Measurements from ENCODE around the gene NMT1.
"Not testable (repeated sequence)": the region's sequence is repeated elsewhere in the genome, so short reads cannot be mapped to it uniquely, and the experiment has no call there.

Gene NMT1

DNA sequence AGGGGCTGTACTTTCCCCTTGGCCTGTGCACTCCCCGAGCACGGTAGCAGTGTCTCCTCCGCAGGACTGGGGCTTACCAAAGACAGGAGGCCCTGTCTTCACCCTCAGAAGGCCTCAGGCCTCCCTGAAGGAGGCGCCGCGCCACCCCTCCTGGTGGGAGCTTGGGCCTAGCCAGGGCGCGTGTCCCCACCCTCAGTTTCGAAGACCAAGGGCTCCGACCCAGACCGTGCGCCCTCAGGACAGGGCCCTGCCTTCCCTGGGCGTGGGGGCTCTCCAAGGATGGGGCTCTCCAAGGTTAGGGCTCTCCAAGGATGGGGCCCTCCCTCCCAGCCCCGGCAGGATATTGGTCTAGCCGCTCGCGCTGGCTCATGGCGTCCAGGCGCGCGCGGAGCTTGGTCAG is 59.4 kb downstream of the NMT1 start:
- DNase-seq (ENCODE audit: low read depth), result no peak

GRCh38 chr17:45121055-45121454 is 59.9 kb downstream of the NMT1 start:
- no peak for DNase-seq (ENCODE audit: low read depth)

- DNase-seq (ENCODE audit: low read depth), result no peak
These were observed 62.1 kb downstream of the NMT1 start for GRCh38 chr17:45123076-45123770.

DNA sequence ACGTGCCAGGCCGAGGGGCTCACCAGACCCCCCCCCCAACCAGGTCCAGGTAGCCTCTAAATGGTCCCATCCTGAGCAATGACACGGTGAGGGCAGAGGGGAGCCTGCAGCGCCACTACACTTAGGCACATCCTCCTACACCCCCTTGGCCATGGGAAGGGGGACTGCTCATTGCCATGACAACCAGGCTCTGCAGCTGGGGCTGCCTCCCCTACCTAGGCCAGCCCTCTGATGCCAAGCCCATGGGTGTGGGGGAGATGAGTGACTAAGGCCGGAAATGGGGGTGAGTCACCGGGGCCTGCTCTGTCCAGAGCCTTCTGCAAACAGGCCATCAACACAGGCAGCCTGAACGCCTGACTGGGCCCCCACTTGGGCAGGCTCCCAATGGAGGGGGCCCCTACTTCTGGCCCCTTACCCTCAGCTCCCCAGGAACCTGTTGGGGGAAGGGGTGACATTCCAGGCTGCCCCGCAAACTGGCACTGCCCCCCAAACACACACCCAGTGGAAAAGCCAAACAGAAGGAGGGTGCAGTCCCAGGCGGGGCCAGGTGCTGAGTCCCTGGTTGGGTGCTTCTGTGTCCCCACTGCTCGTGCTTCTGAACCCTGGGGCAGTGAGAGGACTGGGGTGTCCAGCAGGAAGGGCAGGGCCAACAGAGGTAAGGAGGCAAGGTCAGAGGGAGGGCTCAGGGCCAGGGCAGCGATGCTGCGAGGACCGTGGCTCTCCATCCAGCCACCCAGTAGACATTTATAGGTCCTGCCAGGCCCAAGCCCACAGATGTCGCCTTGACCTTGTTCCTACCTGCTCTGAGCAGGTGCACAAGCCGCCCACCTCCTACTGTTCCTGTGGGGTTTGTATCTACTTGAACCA is 63.0 kb downstream of the NMT1 start:
- peak; percentile 77 for DNase-seq (ENCODE audit: low read depth)

DNA sequence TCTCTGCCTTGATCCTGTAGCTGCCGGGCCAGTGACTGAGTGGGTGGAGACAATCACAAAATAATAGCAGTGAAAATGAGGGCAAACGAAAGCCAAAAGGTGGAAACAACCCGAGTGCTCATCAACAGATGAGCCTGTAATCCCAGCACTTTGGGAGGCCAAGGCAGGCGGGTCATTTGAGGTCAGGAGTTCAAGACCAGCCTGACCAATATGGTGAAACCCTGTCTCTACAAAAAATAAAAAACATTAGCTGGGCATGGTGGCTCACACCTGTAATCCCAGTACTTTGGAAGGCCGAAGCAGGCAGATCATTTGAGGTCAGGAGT is 63.6 kb downstream of the NMT1 start:
- not testable (repeated sequence) for DNase-seq (ENCODE audit: low read depth)

GRCh38 chr17:45125509-45125908 is 64.4 kb downstream of the NMT1 start:
- no peak for DNase-seq (ENCODE audit: low read depth)

GRCh38 chr17:45127207-45127547 is 66.1 kb downstream of the NMT1 start:
- no peak for DNase-seq (ENCODE audit: low read depth)

DNA sequence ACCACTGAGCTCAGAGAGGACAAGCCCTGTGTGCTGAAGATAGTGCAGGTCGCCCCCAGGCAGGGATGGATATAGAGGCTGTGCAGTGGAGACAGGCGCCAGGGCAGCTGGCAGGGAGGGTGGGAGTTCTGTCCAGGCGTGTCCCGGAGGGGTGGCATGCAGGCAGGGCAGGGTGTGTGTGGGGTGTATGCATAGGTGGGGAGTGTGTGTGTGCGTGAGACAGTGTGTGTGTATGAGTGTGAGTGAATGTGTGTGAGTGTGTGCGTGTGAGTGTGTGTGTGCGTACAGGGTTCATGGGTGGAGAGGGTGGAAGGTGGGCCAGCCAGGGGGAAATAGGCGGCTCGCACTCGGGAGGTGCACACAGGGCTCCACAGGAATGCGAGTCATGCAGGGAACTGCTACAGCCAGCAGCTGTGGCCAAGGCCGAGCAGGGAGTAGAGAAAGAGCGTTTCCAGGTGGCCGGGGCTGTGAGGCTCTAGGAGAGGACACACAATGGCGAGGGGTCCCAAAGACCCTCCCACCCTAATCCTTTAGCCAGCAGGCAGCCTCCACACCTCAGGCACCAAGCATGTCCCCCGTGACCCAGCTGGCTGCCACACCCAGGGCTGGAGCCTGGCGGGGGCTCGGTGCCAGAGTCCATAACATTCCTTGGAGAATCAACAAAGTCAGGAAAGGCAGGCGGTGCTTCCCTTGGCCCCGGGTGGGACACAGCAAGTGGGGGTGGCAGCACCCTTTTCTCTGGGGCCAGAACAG is 66.6 kb downstream of the NMT1 start:
- DNase-seq (ENCODE audit: low read depth), result no peak

- no peak for DNase-seq (ENCODE audit: low read depth)
These were observed 67.2 kb downstream of the NMT1 start for GRCh38 chr17:45128331-45128730.

GRCh38 chr17:45128989-45129388 is 67.9 kb downstream of the NMT1 start:
- no peak for DNase-seq (ENCODE audit: low read depth)

GRCh38 chr17:45129426-45129939 is 68.4 kb downstream of the NMT1 start:
- no peak for DNase-seq (ENCODE audit: low read depth)

GRCh38 chr17:45129940-45130680 is 69.0 kb downstream of the NMT1 start:
- no peak for DNase-seq (ENCODE audit: low read depth)

- no peak for DNase-seq (ENCODE audit: low read depth)
These were observed 69.8 kb downstream of the NMT1 start for GRCh38 chr17:45130681-45131615.

GRCh38 chr17:45131616-45132319 is 70.7 kb downstream of the NMT1 start:
- DNase-seq (ENCODE audit: low read depth), result no peak

DNA sequence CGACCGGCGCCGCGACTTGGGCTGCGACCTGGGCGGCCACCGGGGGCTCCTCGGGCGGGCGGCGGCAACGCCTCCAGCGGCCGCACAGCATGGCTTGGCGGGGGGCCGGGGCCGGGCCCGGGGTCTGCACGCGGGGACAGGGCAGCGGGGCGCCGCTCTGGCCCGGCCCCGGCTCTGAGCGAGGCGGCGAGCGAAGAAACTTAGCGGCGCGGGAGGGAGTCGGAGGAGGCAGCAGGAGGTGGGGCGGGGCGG is 71.1 kb downstream of the NMT1 start, which contains the start of gene PLCD3:
PLCD3 (minus strand) TSS at position 196 of the 252 bp plus-strand sequence; CDS start at position 91, 105 bp downstream.
- no peak for DNase-seq (ENCODE audit: low read depth)

DNA sequence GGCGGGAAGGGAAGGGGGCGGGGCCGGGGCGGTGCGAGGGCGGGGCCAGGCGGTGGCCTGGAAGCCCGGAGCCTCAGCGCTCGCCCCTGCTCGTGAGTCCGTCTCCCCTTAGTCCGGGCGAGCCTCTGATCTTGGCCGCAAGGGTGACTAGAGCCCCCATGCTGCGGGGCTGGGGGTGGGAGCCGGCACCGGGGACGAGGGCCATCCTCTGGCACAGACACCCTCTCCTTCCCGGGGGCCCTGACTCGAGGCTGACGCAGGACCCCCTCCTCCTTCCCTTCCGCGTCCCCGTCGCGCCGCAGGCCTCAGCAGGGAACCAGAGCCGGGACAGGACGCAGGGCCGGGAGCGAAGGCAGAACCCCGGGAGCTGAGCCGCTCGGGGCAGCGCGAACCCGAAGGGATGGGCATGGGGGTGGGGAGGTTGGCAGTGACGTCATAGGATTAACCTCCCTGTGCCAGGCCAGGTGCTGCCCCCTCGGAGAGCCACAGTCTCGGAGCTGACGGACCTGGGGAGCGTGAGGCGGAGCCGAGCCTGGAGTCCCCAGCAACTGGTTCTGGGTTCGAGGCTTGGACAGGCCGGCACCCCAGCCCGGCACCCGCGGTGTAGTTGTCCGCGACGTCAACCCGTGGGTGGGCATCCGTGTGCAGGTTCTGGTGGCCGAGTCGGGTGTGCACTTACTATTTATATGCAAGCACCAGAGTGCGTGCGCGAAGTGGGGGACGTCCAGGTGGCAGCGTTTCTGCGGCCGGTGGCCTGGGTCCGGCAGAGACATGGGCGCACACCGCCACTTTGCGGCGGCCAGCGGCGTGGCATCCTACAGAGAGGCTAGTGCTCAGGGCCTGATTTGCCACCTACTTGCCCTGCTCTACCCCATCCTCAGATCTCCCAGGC is 71.7 kb downstream of the NMT1 start:
- peak; percentile 56 for DNase-seq (ENCODE audit: low read depth)

DNA sequence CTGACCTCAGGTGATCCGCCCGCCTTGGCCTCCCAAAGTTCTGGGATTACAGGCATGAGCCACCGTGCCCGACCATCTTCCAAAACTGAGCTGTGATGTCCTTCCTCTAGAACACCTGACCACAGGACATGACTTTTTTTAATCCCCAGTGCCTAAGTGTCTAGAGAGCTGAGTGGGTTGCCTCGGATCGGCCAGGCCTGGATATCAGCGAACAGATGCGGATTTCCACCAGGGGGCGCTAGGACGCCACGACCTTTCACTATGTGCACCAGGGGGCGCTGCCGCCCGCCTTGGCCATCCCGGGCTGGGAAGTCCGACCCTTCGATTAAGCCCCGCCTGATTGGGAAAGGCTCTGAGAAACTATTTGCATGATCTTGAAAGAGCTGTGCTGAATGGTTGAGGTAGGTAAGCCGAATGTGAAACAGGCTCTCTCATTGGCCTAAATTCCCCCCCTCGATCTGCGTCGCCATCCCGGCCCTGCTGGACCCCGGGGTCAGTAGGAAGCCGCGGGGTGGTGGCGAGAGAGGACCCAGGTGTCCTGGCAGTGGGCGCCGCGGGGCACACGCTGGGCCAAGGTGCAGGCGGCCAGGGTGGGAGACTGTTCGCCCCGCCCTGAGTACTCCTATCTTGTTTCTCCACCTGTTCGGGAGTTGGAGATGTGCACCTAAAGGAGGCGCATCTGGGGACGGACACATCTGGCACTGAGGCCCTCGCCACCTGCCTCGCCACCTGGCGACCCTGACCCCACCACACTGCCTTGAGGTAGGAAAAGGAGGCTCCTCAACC is 74.3 kb downstream of the NMT1 start, which contains the start of gene ACBD4:
ACBD4 (plus strand) TSS at position 496 of the 786 bp plus-strand sequence. CDS start 458 bp downstream, outside the sequence.
- peak; percentile 96 for DNase-seq (ENCODE audit: low read depth)

Data from fibroblast of the conjunctiva (primary cell).